Gastroesophageal sphincter (tissue), 3 donors: ENCODE results near the gene CASP3.

Source experiments
- CTCF ChIP-seq, 4 experiments: fragments of 200-600 bp in 2 of 4; fragments of 450-650 bp in 2 of 4; sonication (generic) in 1 of 4; IDR thresholded peaks; one replicate each; pipeline ENCODE4 v1.5.1; 2017 to 2019; ENCODE audit warnings: antibody characterized with exemption in 4 of 4, mild to moderate bottlenecking in 2 of 4, moderate library complexity in 2 of 4
- POLR2A ChIP-seq, 2 donors: fragments of 450-650 bp; IDR thresholded peaks; one replicate each; pipeline ENCODE4 v1.6.1; 2017; ENCODE audit warnings: antibody characterized with exemption in 2 of 2, mild to moderate bottlenecking in 2 of 2, moderate library complexity in 1 of 2
- POLR2AphosphoS5 ChIP-seq: sonication (generic); formaldehyde crosslinking; IDR thresholded peaks from one replicate; pipeline ENCODE4 v1.6.1; 2017; ENCODE audit warnings: antibody characterized with exemption

- TF ChIP-seq CTCF (IDR thresholded peaks at IDR 0.05) (no peak), POLR2AphosphoS5 (no peak), POLR2A (IDR thresholded peaks at IDR 0.05) (no peak)
These were observed 16.4 kb downstream of the CASP3 start for GRCh38 chr4:184632842-184633241.
